Measurements from ENCODE around the gene BRMS1. TPM values are rescaled to one million over a fixed set of nuclear protein-coding genes. Genes with fewer than 3 reads are reported as not detected.
A peak's percentile ranks its signal among the peaks of the same experiment; 100 is the strongest.

Gene BRMS1
- total and polyA plus RNA-seq, 10 of the 15 experiments (the other 5 are each of a cell fraction or from before 2014, with no cell fraction given) = 2.1 to 85.3 (median 48.5) TPM

DNA sequence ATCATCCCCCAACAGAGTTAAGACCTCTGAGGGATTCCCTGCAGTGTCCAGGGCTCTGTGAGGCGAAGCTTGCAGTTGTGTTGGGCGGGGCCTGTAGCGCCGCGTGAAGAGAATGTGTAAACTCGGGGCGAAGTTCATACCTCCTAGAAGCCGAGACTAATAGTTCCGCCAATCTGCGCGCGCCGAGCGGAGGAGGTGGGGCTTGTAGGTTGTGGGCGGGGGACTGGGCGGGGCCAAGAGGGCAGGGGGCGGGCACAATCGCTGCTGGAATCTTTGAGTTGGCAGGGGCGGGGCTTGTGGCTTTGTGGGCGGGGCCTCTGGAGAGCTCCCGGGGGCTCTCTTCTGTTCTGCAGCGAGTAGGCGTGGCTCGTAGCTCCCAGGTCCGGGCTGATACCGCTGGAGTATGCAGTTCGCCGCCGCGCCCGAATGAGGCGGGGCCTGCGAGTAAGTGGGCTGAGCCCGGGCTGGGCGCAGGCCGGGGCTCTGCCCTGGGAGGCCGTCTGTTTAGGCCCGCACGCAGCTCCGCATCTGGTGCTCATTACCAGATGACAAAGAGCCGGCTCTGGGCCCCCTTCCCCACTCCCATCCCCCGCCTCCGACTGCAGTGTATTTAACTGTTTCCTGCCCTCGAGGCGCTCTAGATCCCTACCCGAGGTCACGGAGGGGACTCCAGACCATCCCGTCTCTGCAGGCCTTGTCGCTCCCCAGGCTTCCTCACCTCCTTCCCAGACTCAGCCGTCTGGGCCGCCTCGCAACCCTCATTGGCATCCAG lies 32.2 kb downstream of the BRMS1 start:
- no TSS peak for BruUV-seq (replicated peaks)

More for the DNA sequence above, 32.2 kb downstream of the BRMS1 start:
- FAIRE-seq (peak; percentile 89), ATAC-seq (peak; percentile 87), DNase-seq (ENCODE audit: low read depth, low spot score) (no peak)
- ChIA-PET RAD21 (ENCODE audit: unreplicated experiment) (interaction anchor here (0.5 to 3.0 kb wide), 31 partner anchors 9 to 1089 kb away, joined by 3 to 49 read pairs (median 5); partner anchors contain the start of genes B4GAT1, DPP3, MRPL11 and PELI3), CTCF (interaction anchor here (0.6 to 6.3 kb wide), 27 partner anchors 9 to 1170 kb away, joined by 3 to 166 read pairs (median 7); partner anchors contain the start of genes AIP, B4GAT1, BRMS1 and MRPL11), SMC1A (ENCODE audit: uncharacterized antibody, unreplicated experiment) (interaction anchor here (0.5 to 2.8 kb wide), 22 partner anchors 9 to 411 kb away, joined by 3 to 33 read pairs (median 4); partner anchors contain the start of genes B4GAT1, BRMS1, MRPL11 and NPAS4), POLR2A (interaction anchor here (0.5 to 2.9 kb wide), 18 partner anchors 16 to 1041 kb away, joined by 3 to 19 read pairs (median 4); partner anchors contain the start of genes BRMS1, CCDC87, MRPL11 and POLD4)
- Histone ChIP-seq H2AFZ (ENCODE audit: control insufficient read depth, low read depth, low read length) (peak overlapping the region; percentile 99), H3K27me3 (replicated peaks in 1 of 2; ENCODE audit: control insufficient read depth in 2 of 2, insufficient read depth in 2 of 2, low read length in 1 of 2) (no peaks in the 10 kb centered on the region; a peak in 1 of 4 replicates), H3K79me2 (ENCODE audit: control insufficient read depth, insufficient read depth, low read length) (no peaks in the 10 kb centered on the region), H3K9ac (ENCODE audit: control insufficient read depth, insufficient read depth, low read length) (no peak overlapping the region), H3K4me1 (ENCODE audit: control insufficient read depth, insufficient read depth, low read length) (peaks cover 7% of the 10 kb centered on the region), H3K9me3 (replicated peaks; ENCODE audit: control insufficient read depth, insufficient read depth, low read length) (no peaks in the 10 kb centered on the region), H4K20me1 (ENCODE audit: control insufficient read depth, insufficient read depth) (no peaks in the 10 kb centered on the region), H3K4me2 (ENCODE audit: control insufficient read depth, insufficient read depth) (peak overlapping the region; percentile 93), H3K4me3 (peak overlapping the region; percentile 66), H3K36me3 (ENCODE audit: control insufficient read depth in 2 of 2, insufficient read depth in 2 of 2, low read length in 1 of 2) (no peaks in the 10 kb centered on the region), H3K27ac (ENCODE audit: control insufficient read depth, insufficient read depth) (peak overlapping the region; percentile 47; the same call in 1 of the 2 replicates)
- in situ Hi-C loops (cut with MboI) = no loop called here
- peak; percentile 1; the same call in 1 of the 2 replicates for TF ChIP-seq TAF1 (IDR thresholded peaks at IDR 0.05; ENCODE audit: borderline replicate concordance, low read depth, low read length)
- TF ChIP-seq SMAD1 (IDR thresholded peaks at IDR 0.05; ENCODE audit: low read depth, partially characterized antibody) = no peak
- peak; percentile 22; the same call in 1 of the 2 replicates for TF ChIP-seq MAX (IDR thresholded peaks at IDR 0.05; ENCODE audit: low read depth, low read length)
- no peak for TF ChIP-seq GABPA (IDR thresholded peaks at IDR 0.05; ENCODE audit: low read depth)
- TF ChIP-seq SMARCA5 (IDR thresholded peaks at IDR 0.05) = no peak
- peak; percentile 34; the same call in 1 of the 2 replicates for TF ChIP-seq RUNX3 (IDR thresholded peaks at IDR 0.05; ENCODE audit: low read length)
- no peak for TF ChIP-seq CUX1 (IDR thresholded peaks at IDR 0.05; ENCODE audit: insufficient replicate concordance, low read depth, low read length)
- TF ChIP-seq POLR2A (IDR thresholded peaks at IDR 0.05; ENCODE audit: low read depth, low read length) = peak; percentile 26
- TF ChIP-seq TARDBP (IDR thresholded peaks at IDR 0.05; ENCODE audit: borderline replicate concordance) = 0 out of 2 replicates have a peak, but pooled peaks have one; percentile 20
- 11% methylated on average over 48 of the region's 52 CpGs for WGBS (ENCODE audit: insufficient coverage, insufficient replicate concordance, low lambda C conversion rate, missing lambda C conversion rate)
- intact Hi-C loops (cut with micrococcal nuclease; ENCODE audit: unreplicated experiment) = loop anchor here (1.0 to 2.0 kb wide), 2 partner anchors 16 to 32 kb away; partner anchors contain the start of gene BRMS1

Data from GM12878 (cell line).